OCI-LY1 (cell line): ENCODE results near the gene CASS4.

Experiments
- H2AFZ ChIP-seq: fragments of 200-600 bp; sonication (generic), shearing (Covaris generic); 2 replicates; pipeline ENCODE4 v1.6.0; 2014; ENCODE audit warnings: antibody characterized with exemption, mild to moderate bottlenecking, low read length
- H3F3A ChIP-seq: fragments of 200-600 bp; sonication (generic), shearing (Covaris generic); 2 replicates; pipeline ENCODE4 v1.6.0; 2014; ENCODE audit warnings: mild to moderate bottlenecking, antibody characterized with exemption, low read length, moderate library complexity; ENCODE audit not compliant: insufficient read depth
- H3K27ac ChIP-seq: fragments of 200-600 bp; sonication (generic); 2 replicates; pipeline ENCODE4 v1.5.1; 2014; ENCODE audit warnings: low read length, mixed run types, mild to moderate bottlenecking, low read depth; ENCODE audit not compliant: poor library complexity, severe bottlenecking
- H3K27me3 ChIP-seq: fragments of 200-600 bp; sonication (generic); 2 replicates; pipeline ENCODE4 v1.6.0; 2014; ENCODE audit warnings: antibody characterized with exemption, mild to moderate bottlenecking, low read length, moderate library complexity; ENCODE audit not compliant: insufficient read depth
- H3K36me3 ChIP-seq: fragments of 200-600 bp; sonication (generic); 2 replicates; pipeline ENCODE4 v1.6.1; 2014; ENCODE audit warnings: mild to moderate bottlenecking, antibody characterized with exemption, low read length, moderate library complexity, mixed read lengths; ENCODE audit not compliant: insufficient read depth
- H3K4me1 ChIP-seq: fragments of 200-600 bp; sonication (generic); 2 replicates; pipeline ENCODE4 v1.5.1; 2014; ENCODE audit warnings: mild to moderate bottlenecking, low read length, moderate library complexity; ENCODE audit not compliant: insufficient read depth, severe bottlenecking
- H3K4me2 ChIP-seq: fragments of 200-600 bp; sonication (generic), shearing (Covaris generic); 2 replicates; pipeline ENCODE4 v1.6.1; 2014; ENCODE audit warnings: low read length
- H3K4me3 ChIP-seq: fragments of 200-600 bp; sonication (generic); 2 replicates; pipeline ENCODE4 v1.5.1; 2014; ENCODE audit warnings: low read length, low read depth, mild to moderate bottlenecking, mixed read lengths; ENCODE audit not compliant: poor library complexity, severe bottlenecking
- H3K79me2 ChIP-seq: fragments of 200-600 bp; shearing (Covaris generic); 2 replicates; pipeline ENCODE4 v1.6.1; 2016; ENCODE audit warnings: mixed run types, low read length, mixed read lengths; ENCODE audit not compliant: insufficient read depth
- H3K9ac ChIP-seq: fragments of 200-600 bp; sonication (generic), shearing (Covaris generic); 2 replicates; pipeline ENCODE4 v1.6.1; 2014; ENCODE audit warnings: mild to moderate bottlenecking, low read length, mixed read lengths
- H3K9me2 ChIP-seq: fragments of 200-600 bp; sonication (generic), shearing (Covaris generic); 2 replicates; pipeline ENCODE4 v1.6.1; 2014; ENCODE audit warnings: low read depth, mild to moderate bottlenecking, low read length, mixed read lengths
- H3K9me3 ChIP-seq: fragments of 200-600 bp; shearing (Covaris generic); 2 replicates; pipeline ENCODE4 v1.6.1; 2014; ENCODE audit warnings: low read length, mixed read lengths
- H4K20me1 ChIP-seq: fragments of 200-600 bp; sonication (generic), shearing (Covaris generic); 2 replicates; pipeline ENCODE4 v1.6.0; 2016; ENCODE audit warnings: mild to moderate bottlenecking, low read length; ENCODE audit not compliant: insufficient read depth
- EZH2 ChIP-seq: fragments of 200-600 bp; sonication (generic), shearing (Covaris generic); IDR thresholded peaks from 2 replicates; pipeline ENCODE4 v1.8.0; 2017; ENCODE audit warnings: borderline replicate concordance, mixed run types, mild to moderate bottlenecking, antibody characterized with exemption, low read length, moderate library complexity, mixed read lengths
- TF ChIP-seq, protein P1 (sequence below): fragments of 200-600 bp; sonication (generic), shearing (Covaris generic); IDR thresholded peaks from 2 replicates; pipeline ENCODE4 v1.5.1; 2017; ENCODE audit warnings: mild to moderate bottlenecking, antibody characterized with exemption, low read length, moderate library complexity, mixed read lengths

The CASS4 gene

DNA sequence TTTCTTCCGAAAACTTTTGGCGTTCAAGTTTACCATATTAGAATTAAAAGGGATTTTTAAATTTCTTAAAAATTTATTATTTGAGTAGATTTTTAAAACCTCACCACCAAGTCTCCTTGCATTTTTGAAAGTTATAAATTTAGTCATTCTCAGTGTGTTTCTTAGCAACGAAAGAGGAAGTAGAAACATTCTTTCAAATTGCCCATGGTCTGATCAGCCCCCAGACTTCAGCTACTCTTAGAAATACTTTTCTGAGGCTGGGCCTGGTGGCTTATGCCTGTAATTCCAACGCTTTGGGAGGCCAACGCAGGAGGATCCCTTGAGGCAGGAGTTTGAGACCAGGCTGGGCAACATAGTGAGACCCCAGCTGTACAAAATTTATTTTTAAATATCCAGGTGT is 41.3 kb downstream of the CASS4 start:
- no peak overlapping the region for H3K27ac ChIP-seq
- no peaks in the 10 kb centered on the region for H3K4me1 ChIP-seq
- no peak overlapping the region for H2AFZ ChIP-seq
- no peak overlapping the region for H3K9ac ChIP-seq
- H3K4me2 ChIP-seq, result no peak overlapping the region
- no peaks in the 10 kb centered on the region for H3K9me3 ChIP-seq
- no peaks in the 10 kb centered on the region for H3K9me2 ChIP-seq
- no peaks in the 10 kb centered on the region for H4K20me1 ChIP-seq
- no peaks in the 10 kb centered on the region for H3K36me3 ChIP-seq
- no peak for TF ChIP-seq EZH2
- no peaks in the 10 kb centered on the region for H3K79me2 ChIP-seq
- H3K27me3 ChIP-seq, result 0 out of 2 replicates have a peak, but pooled peaks cover under 1% of the 10 kb centered on the region
- H3K4me3 ChIP-seq, result no peak overlapping the region
- H3F3A ChIP-seq, result no peaks in the 10 kb centered on the region

DNA sequence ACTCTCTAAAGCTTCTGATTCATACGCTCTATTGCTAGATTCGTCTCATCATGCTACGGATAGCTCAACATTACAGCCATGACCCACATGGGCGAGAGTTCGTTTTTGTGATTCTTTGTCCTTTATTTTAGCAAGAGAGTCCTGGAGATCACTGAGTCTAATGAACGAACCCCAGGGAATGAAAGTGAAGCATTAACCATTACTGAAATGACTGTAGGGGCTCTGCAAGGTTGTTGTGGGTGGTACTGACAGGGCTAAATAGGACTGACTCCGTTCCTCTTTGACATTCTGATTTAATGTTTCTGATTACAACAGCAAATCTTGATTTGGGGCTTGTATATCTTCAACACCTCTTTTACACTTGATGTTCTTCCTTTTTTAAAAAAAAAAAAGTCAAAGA is 42.7 kb downstream of the CASS4 start:
- TF ChIP-seq, protein P1, sequence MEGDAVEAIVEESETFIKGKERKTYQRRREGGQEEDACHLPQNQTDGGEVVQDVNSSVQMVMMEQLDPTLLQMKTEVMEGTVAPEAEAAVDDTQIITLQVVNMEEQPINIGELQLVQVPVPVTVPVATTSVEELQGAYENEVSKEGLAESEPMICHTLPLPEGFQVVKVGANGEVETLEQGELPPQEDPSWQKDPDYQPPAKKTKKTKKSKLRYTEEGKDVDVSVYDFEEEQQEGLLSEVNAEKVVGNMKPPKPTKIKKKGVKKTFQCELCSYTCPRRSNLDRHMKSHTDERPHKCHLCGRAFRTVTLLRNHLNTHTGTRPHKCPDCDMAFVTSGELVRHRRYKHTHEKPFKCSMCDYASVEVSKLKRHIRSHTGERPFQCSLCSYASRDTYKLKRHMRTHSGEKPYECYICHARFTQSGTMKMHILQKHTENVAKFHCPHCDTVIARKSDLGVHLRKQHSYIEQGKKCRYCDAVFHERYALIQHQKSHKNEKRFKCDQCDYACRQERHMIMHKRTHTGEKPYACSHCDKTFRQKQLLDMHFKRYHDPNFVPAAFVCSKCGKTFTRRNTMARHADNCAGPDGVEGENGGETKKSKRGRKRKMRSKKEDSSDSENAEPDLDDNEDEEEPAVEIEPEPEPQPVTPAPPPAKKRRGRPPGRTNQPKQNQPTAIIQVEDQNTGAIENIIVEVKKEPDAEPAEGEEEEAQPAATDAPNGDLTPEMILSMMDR, result no peak
- no peak for TF ChIP-seq EZH2
- no peak overlapping the region for H3K9ac ChIP-seq
- no peaks in the 10 kb centered on the region for H4K20me1 ChIP-seq
- H3K27me3 ChIP-seq, result 0 out of 2 replicates have a peak, but pooled peaks cover 4% of the 10 kb centered on the region
- no peaks in the 10 kb centered on the region for H3K4me1 ChIP-seq
- no peaks in the 10 kb centered on the region for H3K9me3 ChIP-seq
- no peaks in the 10 kb centered on the region for H3K36me3 ChIP-seq
- H2AFZ ChIP-seq, result no peak overlapping the region
- no peaks in the 10 kb centered on the region for H3F3A ChIP-seq
- no peak overlapping the region for H3K4me2 ChIP-seq
- H3K4me3 ChIP-seq, result no peak overlapping the region
- H3K9me2 ChIP-seq, result no peaks in the 10 kb centered on the region
- no peaks in the 10 kb centered on the region for H3K79me2 ChIP-seq
- H3K27ac ChIP-seq, result no peak overlapping the region

DNA sequence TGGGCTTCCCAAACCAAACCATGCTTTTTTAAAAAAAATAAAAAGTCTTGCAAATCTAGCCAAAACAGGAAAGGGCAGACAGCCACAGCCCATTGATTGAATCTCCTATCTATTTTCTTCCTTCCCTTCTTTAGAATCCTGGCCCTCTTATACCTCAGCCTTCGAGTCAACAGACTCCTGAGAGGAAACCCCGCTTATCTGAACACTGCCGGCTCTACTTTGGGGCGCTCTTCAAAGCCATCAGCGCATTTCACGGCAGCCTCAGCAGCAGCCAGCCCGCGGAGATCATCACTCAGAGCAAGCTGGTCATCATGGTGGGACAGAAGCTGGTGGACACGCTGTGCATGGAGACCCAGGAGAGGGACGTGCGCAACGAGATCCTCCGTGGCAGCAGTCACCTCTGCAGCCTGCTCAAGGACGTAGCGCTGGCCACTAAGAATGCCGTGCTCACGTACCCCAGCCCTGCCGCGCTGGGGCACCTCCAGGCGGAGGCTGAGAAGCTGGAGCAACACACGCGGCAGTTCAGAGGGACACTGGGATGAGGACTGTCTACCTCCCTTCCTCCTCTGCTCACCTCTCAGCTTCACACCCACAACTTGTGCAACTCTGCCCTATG is 46.3 kb downstream of the CASS4 start:
- H3K4me3 ChIP-seq, result no peak overlapping the region
- no peak overlapping the region for H3K27ac ChIP-seq
- 0 out of 2 replicates have a peak, but pooled peaks cover 4% of the 10 kb centered on the region for H3K27me3 ChIP-seq
- no peaks in the 10 kb centered on the region for H3K9me2 ChIP-seq
- H3K9me3 ChIP-seq, result no peaks in the 10 kb centered on the region
- no peaks in the 10 kb centered on the region for H4K20me1 ChIP-seq
- H3K4me2 ChIP-seq, result no peak overlapping the region
- H2AFZ ChIP-seq, result no peak overlapping the region
- TF ChIP-seq, protein P1, result no peak
- TF ChIP-seq EZH2, result no peak
- no peak overlapping the region for H3K9ac ChIP-seq
- no peaks in the 10 kb centered on the region for H3K4me1 ChIP-seq
- H3K36me3 ChIP-seq, result no peaks in the 10 kb centered on the region
- H3K79me2 ChIP-seq, result no peaks in the 10 kb centered on the region
- H3F3A ChIP-seq, result no peaks in the 10 kb centered on the region

DNA sequence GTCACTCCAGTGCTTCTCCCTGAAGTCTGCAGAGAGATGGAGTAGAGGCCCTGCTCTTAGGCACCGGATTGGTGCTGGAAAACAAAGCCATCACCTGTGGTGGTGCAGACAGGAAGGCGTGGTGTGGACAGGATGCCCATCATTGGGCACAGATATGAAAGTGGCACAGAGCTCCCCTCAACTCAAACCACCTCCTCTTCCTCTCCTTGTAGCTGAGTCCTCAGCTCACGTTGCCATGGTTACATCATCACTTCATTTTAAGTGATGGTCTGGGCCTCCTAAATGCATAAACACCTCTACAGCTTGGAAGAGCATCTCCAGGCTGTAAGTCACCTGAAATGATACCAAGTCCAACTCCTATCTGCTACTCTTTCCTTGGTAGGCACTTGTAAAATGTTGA is 48.4 kb downstream of the CASS4 start:
- Histone ChIP-seq H3K27me3 (0 out of 2 replicates have a peak, but pooled peaks cover 4% of the 10 kb centered on the region), H3K36me3 (no peaks in the 10 kb centered on the region), H3K9me3 (no peaks in the 10 kb centered on the region), H3K9me2 (no peaks in the 10 kb centered on the region), H4K20me1 (no peaks in the 10 kb centered on the region), H3F3A (no peaks in the 10 kb centered on the region), H3K27ac (no peak overlapping the region), H2AFZ (no peak overlapping the region), H3K4me1 (no peaks in the 10 kb centered on the region), H3K4me2 (no peak overlapping the region), H3K79me2 (no peaks in the 10 kb centered on the region), H3K4me3 (no peak overlapping the region), H3K9ac (no peak overlapping the region)
- TF ChIP-seq, protein P1, result no peak
- no peak for TF ChIP-seq EZH2
